Left forelimb (tissue), 1 donor: ENCODE results near the gene GRK5.
A peak's percentile ranks its signal among the peaks of the same experiment; 100 is the strongest.

Source experiments
- DNase-seq: peaks from one replicate; pipeline ENCODE4 v3.0.0-alpha.2; 2018; ENCODE audit warnings: low spot score

The GRK5 gene

DNA sequence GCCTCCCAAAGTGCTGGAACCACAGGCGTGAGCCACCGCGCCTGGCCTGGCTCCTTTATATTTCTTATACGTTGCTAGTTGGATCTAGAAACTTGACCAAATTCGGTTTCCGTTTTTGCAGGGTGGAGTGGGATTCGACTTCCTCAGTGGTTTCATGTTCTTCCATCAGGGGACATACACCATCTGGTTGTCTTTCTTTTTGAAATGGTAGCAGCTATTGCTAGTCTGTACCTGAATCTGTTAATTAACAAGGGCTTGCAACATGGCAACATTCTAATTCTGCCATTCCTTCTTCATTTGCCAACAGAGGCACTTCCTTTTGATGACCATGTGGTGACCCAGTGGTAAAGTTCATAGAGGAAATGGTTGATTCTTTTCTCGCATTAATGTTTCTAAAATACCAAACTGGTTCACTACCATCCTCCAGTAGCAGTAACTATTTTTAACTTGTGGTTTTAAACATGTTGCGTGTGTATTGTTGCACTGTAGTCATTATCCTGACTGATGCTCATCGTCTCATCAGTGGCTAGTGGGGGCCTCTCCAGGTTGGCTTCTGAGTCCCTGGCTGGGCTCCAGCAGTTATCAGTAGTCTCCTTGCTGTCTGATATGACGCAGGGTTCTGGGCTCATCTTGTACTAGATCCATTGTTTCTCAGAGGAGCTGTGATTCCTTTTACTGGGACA, 175.9 kb downstream of the GRK5 start:
- DNase-seq: no peak

GRCh38 chr10:119384127-119384526, 176.8 kb downstream of the GRK5 start:
- DNase-seq: no peak

DNA sequence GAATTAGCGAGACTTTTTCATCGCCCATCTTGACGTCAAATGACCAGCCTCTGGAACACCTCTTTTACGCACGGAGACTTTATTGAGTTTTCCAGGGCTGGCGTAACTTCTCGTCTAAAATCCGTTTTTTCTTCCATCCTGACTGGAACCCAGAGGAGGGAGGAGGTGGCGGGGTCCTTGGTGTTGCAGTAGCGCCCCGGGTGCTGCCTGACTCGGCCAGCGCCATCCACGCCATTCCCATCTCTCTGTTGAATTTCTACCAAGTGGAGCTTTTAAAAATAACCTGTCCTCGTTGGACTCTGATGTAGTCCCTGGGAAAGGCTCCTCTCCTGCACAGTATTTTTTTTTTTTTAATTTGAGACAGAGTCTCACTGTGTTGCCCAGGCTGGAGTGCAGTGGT, 179.3 kb downstream of the GRK5 start:
- no peak for DNase-seq

DNA sequence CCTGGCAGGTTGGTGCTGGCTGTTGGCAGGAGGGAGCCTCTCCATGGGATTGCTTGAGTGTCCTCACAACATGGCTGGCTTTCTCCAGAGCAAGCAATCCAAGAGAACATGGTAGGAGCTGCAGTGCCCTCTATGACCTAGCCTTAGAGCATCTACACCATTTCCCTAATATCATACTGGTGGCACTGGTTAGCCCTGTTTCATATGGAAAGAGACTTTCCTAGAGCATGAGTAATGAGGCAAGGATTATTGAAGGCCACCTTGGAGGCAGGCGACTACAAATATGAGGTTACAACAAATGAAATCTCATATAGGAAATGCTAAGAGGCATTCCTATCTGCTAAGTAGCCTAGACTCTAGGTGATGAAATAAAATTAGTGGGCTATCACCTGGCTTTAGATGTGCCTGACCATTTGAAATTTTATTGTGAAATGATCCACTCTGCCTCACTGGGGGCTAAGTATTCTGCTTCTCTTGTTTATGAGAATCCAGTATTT, 181.5 kb downstream of the GRK5 start:
- no peak for DNase-seq

- DNase-seq: no peak
Measured at GRCh38 chr10:119391440-119392251, 184.3 kb downstream of the GRK5 start.

DNA sequence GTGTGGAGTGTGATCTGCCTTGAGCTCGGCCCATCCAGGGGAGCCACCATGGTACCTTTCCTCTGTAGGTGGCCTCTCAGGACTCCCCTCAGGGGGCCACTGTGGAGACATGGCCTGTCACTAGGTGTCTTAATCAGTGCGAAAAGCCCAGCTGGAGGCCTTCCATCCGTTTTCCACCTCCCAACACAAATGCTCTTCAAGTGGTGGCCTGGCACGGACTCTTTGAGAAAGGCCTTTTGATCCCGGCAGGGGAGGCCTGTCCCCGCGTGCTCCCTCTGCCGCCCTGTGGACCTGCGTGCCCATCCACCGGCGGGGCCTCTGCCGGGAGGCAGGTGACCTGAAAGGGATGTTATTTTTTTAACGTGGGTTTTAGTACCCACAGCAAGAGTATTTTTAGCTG, 185.6 kb downstream of the GRK5 start:
- no peak for DNase-seq

GRCh38 chr10:119393421-119393820, 186.1 kb downstream of the GRK5 start:
- no peak for DNase-seq

DNA sequence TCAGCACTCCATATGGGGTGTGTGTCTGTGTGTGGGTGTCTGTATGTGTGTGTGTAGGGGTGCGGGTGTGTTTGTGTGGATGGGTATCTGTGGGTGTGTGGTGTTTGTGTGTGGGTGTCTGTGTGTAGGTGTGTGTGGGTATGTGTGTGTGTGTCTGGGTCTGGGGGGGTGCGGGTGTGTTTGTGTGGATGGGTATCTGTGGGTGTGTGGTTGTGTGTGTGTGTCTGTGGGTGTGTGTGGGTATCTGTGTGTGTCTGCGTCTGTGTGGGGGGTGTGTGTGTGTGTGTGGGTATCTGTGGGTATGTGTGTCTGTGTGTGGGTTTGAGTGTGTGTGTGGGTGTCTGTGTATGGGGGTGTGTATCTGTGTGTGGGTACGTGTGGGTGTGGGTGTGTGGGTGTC, 186.5 kb downstream of the GRK5 start:
- no peak for DNase-seq

GRCh38 chr10:119394657-119395279, 187.4 kb downstream of the GRK5 start:
- DNase-seq: no peak

DNA sequence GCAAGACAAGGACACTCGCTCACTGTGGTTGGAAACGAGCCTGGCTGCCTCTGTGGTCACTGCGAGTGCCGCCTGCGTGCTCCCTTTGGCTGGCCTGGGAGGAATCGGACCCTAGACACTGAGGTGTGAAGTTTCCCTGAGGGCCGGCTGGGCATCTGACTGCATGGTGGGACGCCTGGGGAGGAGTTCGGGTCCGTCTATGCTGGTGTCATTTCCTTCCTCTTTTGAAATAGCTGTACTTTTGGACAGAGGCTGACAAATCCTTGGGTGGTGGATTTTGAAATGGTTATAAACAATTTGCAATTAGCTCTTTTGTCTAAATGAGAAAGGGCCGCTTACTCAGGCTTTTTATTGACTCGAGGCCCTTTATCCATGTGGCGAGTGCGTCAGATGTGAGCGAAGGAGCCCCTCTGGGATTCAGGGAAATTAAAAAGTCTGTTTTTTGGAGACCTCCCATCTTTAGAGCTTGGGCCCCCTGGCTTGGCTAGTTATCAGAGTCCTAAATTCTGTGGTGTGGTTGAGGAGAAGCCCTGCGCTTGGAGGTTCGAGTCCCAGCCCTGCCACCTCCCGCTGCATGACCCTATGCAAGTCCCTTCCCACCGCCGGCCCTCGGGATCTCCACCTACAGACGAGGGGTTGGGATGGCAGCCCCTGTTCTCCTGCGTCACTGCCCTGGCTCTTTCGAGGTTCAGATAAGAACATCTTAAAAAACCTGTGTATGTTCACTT, 188.1 kb downstream of the GRK5 start:
- no peak for DNase-seq

DNA sequence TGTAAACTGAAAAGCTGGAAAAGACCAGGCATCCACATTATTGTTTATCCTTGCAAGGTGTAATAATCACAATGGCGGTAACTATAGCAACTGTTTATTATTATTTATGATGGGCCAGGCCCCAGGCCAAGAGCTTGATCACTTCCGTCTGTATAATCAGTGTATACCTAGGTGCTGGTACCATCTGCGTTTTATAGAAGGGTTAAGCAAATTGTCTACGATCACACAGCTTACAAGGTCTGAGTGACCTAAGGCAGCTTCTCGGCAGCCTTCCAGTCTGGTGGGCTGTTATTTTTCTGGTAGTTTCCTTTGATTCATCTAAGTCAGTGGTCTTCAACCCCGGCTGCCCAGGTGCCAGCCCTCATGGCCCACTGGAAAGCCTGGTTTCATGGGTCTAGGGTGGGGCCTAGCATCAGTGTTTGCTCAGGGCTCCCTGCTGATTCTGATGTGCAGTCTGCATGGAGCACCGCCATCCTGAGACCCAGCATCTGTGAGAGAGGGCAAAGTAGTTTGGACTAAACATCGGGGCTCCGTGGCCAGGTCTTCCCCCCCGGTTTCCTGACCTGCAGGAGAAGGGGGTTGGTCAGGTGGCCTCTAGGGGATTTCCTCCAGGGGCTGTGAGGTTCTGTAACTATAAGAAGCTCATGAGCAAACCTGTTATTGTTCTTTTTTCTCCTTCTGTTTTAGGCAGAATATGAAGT, 188.8 kb downstream of the GRK5 start:
- DNase-seq: no peak

- no peak for DNase-seq
Measured at GRCh38 chr10:119396709-119397071, 189.3 kb downstream of the GRK5 start.

DNA sequence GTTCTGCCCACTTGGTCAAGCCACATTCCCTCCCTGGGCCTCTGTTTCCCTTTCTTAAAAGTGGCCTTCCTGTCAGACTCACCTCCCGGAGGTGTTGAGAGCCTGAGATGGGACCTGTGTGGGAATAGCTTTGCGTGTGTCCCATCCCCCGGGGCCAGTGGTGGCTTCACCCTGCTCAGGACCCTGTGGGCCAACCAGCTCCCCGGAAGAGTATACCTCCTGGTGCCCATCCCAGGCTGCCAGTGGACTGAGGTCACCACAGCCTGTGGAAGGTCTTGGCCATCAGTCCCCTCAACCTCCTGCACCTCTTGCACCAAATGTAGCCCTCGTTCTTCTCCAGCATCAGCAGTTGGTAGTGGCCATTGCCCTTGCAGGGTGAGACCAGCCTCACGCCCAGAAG, 190.0 kb downstream of the GRK5 start:
- no peak for DNase-seq

- DNase-seq: no peak
Measured at GRCh38 chr10:119398996-119399395, 191.6 kb downstream of the GRK5 start.

DNA sequence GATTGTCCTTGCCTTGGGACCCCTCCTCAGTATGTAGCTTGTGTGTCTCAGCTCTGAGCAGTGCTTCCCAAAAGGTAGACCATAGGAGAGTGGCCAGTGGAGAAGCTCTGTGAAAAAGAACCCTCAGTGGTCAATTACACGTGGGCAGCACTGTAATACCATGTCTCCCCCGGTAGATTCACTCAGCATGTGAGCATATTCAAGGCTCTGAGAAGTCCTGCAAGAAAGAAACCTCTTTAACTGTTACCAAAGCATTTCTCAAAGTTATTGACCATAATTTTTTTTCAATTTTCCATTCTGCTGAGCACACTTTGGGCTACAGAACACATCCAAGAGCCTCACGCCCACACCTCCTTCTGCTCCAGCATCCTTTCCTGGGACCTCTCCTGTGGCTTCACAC, 192.1 kb downstream of the GRK5 start:
- DNase-seq: no peak

DNA sequence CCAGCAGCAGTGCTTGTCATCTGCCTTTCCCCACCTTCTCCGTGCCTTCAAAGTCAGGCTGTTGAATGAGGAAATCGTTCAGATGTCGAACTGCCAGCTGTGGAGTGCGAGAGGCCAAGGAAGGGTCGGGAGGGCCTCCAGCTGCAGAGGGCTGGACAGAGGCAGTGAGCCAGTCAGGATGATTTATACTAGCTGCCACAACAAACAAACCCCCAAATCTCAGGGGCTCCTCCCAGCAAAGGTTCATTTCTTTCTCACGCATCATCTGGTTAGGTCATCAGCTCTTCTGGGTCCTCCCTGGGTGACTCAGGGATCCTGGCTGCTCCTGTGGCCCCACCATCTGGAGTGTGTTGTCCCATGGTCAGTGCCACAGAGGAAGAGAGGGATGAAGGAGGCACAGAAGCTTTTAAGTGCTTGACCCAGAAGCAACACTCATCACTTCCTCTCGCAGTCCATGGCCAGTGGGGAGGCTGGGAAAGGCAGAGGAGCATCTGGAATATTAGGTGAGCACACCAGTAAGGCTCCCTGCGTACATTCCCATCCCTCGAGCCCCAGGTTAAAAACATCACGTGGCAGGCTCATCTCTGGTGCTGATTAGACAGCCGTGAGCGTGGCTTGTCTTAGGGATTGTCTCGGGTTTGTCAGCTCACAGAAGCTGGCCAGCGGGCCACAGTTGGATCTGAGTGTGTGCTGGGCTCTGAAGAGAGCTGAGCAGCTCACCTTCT, 194.5 kb downstream of the GRK5 start:
- peak; percentile 76 for DNase-seq

DNA sequence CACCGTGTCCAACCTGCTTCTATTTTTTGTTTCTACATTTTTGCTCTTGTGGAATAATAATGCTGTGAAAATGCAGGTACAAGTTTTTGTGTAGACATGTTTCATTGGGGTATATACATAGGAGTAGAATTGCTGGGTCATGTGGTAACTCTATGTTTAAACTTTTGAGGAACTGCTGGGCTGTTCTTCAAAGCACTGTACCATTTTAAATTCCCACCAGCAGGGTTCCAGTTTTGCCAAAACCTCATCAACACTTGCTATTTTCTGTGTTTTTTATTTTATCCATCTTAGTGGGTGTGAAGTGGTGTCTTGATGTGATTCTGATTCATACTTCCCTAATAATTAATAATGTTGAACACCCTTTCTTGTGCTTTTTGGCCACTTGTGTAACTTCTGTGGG, 196.6 kb downstream of the GRK5 start:
- DNase-seq: no peak

DNA sequence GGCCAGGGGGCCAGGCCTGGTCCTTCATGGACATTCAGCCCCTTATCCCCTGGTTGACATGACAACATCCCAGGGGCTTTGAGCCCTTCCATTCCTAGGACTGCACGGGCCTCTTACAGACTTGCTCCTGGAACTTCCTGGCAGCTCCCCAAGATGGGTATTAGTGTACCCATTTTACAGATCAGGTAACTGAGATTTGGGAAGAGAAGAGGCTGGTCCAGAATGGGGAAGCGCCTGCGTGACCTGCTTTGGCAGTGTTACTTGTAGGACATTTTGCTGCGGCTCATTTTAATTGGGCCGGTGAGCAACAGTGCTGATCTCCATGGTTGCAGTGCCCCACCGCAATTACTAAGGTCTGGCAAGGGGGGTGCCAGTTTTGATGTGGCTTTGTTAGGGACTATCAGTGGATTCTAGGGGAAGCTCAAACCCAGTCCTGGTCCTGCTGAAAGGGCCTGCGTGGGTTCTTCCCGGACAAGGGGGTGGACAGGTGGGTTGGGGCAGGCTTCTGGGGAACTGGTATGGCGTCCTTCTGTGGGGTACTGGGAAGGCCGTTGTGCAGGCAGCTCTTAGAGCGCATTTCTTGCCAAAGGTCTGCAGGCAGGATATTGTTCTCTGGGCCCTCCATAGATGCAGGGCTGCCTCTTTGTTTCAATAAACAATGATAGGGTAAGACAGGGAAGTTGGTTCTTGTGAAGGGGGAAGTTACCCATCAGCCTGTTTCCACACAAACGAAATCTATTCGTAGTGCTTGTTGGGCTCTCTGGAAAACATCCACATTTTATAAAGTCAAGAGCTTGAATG, 197.5 kb downstream of the GRK5 start:
- DNase-seq: no peak

- no peak for DNase-seq
Measured at GRCh38 chr10:119405520-119405807, 198.1 kb downstream of the GRK5 start.

DNA sequence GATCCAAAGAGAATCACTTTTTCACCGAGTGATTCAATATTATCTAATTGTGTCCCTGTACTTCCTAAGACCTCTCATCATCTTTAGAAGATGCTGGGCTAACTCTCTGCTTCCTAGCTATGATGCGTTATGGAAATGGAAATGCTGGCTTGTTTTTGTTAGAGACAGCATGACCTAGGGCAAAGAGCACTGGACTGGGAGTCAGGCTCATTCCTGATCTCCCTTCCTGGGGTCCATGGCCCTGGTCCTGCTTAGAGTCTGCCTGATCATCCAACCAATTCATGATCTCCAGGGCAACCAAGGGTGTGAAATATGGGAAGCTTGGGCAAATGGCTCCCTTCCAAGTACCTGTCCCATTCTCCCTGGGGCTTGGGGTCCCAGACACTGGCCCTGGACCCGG, 198.8 kb downstream of the GRK5 start:
- no peak for DNase-seq
